ENCODE measurements around the gene P2RX6. TPM values are rescaled to one million over a fixed set of nuclear protein-coding genes. Genes with fewer than 3 reads are reported as not detected.
"Not testable (repeated sequence)": the region's sequence is repeated elsewhere in the genome, so short reads cannot be mapped to it uniquely, and the experiment has no call there.

Gene P2RX6
- total RNA-seq, 1 experiment from 2014 or later = 1.1 TPM

DNA sequence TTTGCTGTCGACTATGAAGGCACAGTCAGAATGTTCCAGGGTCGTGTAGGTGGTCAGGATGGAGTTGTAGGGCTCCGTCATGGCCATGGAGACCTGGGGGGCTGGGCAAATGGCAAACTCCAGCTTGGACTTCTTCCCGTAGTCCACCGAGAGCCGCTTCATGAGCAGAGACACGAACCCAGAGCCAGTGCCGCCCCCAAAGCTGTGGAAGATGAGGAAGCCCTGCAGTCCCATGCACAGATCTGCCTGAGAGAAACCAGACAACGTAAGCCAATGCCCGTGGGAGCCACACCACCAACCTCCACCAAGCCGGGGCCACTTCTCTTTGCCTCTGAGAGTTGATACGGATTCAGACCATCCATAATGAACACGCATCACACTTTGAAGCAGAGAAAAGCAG lies 5.8 kb upstream of the P2RX6 start:
- in situ Hi-C loops (cut with HindIII; ENCODE audit: low sequenced_read_pairs); DNase-seq (ENCODE audit: low spot score): not testable (repeated sequence)

DNA sequence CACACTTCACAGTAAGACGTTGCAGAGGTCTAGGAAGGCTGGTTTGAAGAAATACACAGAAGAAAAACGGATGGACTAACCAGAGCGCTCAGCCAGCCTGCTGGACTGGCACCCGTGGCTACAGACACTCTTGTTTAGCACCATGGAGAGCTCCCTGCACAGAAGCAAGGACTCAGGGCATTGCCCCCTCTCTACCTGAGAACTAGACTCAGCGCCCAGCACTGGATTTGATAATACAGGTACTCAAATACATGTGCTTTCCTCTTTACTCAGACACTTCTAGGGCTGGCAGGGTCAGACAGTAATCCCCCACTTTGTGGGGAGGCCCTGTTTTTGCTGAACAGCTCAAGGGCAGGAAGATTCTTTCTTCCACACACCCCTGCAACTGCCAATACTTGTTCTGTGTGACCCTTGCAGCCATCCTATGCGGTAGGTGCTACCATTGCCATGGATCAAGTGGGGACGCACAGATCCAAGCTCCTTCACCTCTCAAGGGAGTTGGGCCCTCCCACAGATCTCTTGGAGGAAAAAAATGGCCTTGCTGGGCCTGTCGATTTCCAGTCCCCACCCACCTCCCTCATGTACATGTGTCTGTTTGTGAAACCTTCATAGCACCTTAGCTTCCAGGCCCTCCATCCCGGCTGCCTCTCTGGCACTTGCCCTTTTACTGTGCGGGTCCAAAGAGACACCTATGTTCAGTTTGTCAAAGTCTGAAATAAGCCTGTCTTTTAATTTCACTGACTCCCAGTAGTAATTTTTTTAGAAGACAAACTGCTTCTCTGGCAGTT lies 5.1 kb upstream of the P2RX6 start:
- DNase-seq (ENCODE audit: low spot score) = no peak
- in situ Hi-C loops (cut with HindIII; ENCODE audit: low sequenced_read_pairs) = no loop called here

DNA sequence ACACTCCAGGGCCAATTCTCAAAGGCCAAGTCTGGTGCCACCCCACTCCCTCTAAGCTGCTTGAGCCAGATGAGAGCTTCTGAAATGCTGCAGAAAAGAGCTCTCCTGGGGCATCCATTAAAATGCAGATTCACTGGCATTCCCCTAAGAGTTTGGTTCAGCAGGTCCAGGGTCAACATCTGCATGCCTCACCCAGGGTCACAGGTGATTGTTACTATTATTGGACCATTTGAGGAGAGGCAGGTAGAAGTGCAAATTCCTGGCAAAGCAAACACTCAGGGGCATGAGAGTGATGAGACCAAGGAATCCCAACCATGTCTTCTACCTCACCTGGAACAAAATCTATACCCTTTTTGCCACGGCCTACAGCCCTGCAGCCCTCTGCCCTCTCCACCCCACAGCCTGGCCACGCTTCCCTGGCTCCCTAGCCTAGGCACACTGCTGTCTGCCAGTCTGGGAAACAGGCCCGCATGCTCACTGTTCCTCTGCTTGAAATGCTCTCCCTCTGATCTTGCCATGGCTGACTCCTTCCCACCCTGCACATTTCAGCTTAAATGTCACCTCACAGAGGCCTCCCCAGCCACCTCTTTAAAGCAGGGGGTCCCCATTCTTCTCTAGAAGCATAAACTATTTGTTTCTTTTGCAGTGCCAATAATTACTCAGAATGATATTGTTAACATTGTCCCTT lies 4.4 kb upstream of the P2RX6 start:
- no peak for DNase-seq (ENCODE audit: low spot score)
- in situ Hi-C loops (cut with HindIII; ENCODE audit: low sequenced_read_pairs) = no loop called here

DNA sequence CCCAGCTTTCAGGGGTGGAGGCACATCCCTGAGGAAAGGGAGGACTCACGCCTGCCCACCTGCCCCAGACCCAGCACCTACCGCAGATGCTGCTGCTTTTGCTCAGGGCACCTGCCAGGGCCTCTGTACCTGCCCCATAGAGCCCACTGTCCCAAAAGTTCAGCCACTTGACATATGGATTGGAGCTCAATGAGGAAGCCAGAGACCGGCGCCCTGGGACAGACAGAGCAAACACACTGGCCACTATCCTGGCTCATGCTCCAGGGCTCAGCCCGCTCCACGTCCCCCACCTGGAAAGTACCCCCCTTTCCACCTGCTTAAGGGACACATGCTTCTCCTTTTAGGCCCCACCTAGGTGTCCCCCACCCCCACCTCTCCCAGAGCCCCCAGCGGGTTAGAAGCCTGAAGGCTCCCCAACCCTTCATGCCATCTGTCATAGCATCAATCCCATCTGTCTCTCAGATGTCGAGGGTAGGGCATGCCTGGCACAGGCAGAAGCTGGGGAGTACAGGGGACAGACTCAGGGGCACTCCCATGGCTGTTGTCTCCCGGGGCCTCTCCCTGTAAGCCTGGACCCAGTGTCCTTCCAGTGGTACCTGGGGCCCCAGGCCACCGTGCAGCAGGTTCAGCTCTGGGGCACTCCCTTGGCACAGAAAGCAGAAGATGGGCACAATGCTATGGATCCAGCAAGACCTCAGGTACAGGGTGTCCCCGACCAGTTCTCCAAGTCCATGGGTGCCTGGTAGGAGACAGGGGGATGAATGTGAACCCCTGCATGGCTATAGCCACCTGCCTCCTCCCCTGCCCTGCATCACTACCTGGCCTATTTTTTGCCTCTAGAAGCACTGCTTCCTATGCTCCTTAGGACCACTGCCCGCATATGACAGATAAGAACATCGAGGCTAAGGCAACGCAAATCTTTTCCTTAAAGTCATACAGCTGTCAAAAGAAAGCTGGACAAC lies 2.2 kb upstream of the P2RX6 start:
- peak; percentile 84 for DNase-seq (ENCODE audit: low spot score)
- in situ Hi-C loops (cut with HindIII; ENCODE audit: low sequenced_read_pairs) = no loop called here

DNA sequence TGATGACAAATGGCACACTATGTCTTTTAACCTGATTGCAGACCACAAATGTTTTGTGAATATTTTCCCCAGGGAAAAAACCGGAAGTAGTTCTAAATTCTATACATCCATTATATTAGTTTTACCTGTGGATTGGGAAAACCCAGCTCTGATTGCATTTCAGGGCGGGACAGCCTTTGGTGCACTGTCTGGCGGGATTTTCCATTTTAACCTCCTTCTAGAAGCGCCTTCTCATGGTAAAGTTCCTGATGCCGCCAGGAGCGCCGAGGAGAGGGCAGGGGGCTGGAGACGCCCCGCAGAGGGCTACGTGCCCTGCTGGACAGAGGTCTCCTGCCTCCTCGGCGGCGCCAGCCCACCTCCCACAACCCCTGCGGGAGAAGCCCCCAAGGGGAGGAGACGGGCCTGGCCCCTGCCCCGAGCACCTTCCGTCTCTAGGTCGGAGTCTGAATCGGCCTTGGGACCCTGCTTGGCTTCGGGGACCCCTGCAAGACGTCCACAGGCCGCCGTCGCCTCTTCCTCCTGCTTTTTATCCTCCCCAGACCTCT lies 1.2 kb upstream of the P2RX6 start:
- in situ Hi-C loops (cut with HindIII; ENCODE audit: low sequenced_read_pairs) = no loop called here
- peak; percentile 48 for DNase-seq (ENCODE audit: low spot score)

- in situ Hi-C loops (cut with HindIII; ENCODE audit: low sequenced_read_pairs) = no loop called here
Observed at GRCh38 chr22:21014202-21014725, 701 bp upstream of the P2RX6 start.

GRCh38 chr22:21015466-21016006 lies 571 bp downstream of the P2RX6 start:
- in situ Hi-C loops (cut with HindIII; ENCODE audit: low sequenced_read_pairs) = no loop called here
- no peak for DNase-seq (ENCODE audit: low spot score)

More at GRCh38 chr22:21014202-21014725, 701 bp upstream of the P2RX6 start:
- peak; percentile 94 for DNase-seq (ENCODE audit: low spot score)

DNA sequence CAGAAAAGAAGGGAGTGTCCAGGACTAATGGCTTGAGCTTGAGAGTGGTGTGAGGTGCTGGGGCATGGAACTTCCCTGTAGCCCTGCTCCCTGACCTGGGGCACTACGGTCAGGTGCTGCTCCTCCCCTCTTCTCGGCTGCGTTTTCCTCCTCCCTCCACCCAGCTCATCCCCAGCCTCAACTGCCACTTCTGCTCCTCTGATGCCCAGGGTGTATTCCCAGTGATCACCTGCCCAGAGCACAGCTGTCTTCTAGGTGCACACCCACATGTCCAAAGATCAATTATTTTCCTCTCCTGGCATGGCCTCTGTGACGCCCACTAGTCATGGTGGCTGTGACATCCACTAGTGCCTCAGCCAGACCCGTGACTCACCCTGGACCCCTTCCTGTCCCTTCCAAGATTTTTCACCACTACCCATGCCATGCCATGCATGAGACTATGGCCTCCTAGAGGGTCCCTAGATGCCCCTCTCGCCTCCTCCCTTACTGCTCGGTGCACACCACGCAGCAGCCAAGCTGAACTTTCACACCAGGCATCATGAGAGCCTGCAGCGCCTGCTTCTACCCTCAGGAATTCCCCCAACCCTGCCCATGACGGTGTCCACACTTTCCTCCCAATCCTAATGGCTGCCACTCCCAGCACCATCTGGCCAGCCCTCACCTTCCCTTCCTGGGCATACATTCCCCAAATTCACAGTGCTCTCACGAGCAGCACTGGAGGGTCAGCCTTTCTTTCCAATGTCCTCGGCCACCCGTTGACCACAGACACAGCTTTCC lies 1.9 kb downstream of the P2RX6 start:
- in situ Hi-C loops (cut with HindIII; ENCODE audit: low sequenced_read_pairs) = no loop called here
- no peak for DNase-seq (ENCODE audit: low spot score)

DNA sequence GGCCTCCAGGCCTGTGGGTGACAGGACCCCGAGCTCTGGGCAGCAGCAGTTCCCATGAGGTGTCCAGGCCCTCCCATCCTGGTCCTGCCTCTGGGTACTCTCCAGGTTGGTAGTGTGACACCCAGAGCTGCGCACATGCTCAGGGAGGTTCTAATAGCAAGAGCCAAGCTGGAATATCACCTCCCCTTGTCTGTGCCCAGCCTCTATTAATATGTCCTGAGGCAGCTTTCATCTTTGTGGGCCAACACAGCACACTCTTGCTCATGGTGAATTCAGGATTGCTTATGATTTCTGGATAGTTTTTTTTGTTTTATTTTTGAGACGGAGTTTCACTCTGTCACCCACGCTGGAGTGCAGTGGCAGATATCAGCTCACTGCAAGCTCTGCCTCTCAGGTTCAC lies 3.3 kb downstream of the P2RX6 start:
- in situ Hi-C loops (cut with HindIII; ENCODE audit: low sequenced_read_pairs) = no loop called here
- no peak for DNase-seq (ENCODE audit: low spot score)

DNA sequence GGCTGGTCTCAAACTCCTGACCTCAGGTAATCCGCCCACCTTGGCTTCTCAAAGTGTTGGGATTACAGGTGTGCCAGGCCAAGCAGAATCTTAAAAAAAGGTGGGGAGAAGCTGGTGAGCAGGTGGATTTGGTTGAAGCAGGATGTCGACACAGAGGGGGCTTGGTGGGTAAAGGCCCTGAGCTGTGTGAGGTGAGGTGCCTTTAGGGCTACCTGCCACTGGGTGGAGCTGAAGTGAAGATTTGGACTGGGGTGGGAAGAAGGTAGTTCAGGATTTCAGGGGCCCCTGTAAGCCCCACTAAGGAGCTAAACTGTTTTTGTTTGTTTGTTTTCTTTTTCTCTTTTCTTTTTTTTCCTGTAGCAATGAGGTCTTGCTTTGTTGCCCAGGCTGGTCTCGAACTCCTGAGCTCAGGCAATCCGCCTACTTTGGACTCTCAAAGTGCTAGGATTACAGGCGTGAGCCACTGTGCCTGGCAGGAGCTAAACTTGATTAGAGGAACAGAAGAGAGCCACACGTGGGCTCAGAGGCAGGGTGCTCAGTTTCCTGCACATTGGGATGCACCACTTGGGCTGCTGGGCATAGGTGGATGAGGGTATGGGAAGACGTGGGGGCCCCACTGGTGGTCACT lies 6.0 kb downstream of the P2RX6 start:
- in situ Hi-C loops (cut with HindIII; ENCODE audit: low sequenced_read_pairs) = no loop called here
- DNase-seq (ENCODE audit: low spot score) = no peak

GRCh38 chr22:21022507-21022906 lies 7.5 kb downstream of the P2RX6 start:
- DNase-seq (ENCODE audit: low spot score) = no peak
- in situ Hi-C loops (cut with HindIII; ENCODE audit: low sequenced_read_pairs) = no loop called here

DNA sequence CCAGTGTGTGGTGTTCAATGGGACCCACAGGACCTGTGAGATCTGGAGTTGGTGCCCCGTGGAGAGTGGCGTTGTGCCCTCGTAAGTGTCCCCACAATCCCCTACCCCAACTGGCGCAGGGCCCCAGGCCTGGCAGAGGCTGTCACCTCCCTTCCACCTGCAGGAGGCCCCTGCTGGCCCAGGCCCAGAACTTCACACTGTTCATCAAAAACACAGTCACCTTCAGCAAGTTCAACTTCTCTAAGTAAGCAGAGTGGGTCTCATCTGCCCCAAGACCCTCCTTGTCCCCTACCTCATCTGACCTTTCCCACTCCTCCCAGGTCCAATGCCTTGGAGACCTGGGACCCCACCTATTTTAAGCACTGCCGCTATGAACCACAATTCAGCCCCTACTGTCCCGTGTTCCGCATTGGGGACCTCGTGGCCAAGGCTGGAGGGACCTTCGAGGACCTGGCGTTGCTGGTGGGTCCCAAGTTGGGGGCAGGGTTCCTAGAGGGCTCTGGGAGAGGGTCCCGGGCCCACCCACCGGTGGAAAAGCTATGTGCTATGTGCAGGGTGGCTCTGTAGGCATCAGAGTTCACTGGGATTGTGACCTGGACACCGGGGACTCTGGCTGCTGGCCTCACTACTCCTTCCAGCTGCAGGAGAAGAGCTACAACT lies 8.1 kb downstream of the P2RX6 start:
- no peak for DNase-seq (ENCODE audit: low spot score)
- in situ Hi-C loops (cut with HindIII; ENCODE audit: low sequenced_read_pairs) = no loop called here

GRCh38 chr22:21025266-21025665 lies 10.3 kb downstream of the P2RX6 start:
- DNase-seq (ENCODE audit: low spot score) = no peak
- in situ Hi-C loops (cut with HindIII; ENCODE audit: low sequenced_read_pairs) = no loop called here

DNA sequence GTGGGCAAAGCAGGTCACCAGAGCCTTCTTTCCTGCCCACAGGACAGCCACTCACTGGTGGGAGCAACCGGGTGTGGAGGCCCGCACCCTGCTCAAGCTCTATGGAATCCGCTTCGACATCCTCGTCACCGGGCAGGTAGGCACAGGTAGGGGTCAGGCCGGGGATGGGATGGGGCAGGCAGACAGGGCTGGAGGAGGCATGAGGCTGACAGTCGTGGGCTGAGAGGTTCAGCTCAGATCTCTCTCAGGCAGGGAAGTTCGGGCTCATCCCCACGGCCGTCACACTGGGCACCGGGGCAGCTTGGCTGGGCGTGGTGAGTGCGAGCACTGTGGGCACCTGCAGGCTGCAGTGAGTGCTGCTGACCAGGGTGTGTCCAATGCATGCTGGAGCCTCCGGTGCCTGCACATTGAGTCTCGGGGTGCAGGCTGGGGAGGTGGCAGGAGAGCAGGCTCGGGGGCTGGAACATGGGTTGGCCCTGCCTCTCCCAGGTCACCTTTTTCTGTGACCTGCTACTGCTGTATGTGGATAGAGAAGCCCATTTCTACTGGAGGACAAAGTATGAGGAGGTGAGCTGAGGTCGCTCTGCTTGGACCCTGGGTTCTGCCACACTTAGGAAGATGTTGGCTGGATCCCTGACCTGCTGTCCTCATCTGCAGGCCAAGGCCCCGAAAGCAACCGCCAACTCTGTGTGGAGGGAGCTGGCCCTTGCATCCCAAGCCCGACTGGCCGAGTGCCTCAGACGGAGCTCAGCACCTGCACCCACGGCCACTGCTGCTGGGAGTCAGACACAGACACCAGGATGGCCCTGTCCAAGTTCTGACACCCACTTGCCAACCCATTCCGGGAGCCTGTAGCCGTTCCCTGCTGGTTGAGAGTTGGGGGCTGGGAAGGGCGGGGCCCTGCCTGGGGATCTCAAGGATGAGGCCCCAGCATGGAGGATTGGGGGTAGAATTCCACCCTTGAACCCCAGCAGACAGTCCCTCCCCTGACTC lies 11.1 kb downstream of the P2RX6 start:
- DNase-seq (ENCODE audit: low spot score) = no peak
- in situ Hi-C loops (cut with HindIII; ENCODE audit: low sequenced_read_pairs) = no loop called here

DNA sequence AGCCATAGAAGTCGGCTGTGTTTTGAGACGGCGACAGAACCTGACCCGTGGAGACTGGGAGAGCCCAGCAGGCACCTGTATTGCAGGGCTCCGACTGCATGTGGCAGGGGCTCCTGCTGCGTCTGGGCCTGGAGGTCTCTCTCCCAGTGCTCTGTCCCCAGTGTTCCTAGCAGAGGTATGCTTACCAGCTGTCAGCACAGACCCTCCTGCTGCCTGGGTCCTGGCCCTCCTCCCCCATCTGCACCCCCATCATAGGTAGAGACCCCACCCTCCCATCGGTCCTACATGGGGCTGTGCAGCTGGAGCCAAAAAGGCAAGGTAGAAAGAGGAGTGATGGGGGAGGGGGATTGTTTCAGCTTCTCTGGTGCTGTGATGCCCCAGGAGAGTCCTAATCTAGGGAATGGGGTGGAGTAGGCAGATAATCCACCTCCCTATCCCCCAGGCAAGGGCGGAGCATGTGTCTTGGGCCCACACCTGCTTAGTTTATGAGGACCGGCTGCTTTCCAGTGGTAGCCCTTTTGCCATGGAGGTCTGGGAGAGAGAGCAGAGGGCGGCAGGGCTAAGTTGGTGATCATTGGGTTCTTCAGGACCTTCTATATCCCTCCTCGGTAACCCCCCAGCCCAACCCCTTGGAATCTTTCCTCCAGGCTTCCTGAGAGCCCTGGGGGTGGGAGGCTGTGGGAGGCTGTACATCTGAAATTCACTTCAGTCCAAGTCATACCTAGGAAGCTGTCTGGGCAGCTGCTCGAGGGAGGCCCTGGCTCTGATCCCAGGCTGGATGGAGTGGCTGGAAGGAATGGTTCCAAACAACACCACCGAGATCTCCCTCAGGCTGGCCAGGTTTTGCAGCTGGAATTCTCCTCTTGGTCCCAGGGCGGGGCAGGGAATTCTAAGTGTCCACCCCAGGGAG lies 12.1 kb downstream of the P2RX6 start:
- in situ Hi-C loops (cut with HindIII; ENCODE audit: low sequenced_read_pairs) = no loop called here
- no peak for DNase-seq (ENCODE audit: low spot score)

All from G401 (cell line).